Naive thymus-derived CD8-positive, alpha-beta T cell (primary cell): ENCODE data around the gene PXDN. TPM values are rescaled to one million over a fixed set of nuclear protein-coding genes. Genes with fewer than 3 reads are reported as not detected.
"Not testable (repeated sequence)": the region's sequence is repeated elsewhere in the genome, so short reads cannot be mapped to it uniquely, and the experiment has no call there.

Experiments
- ATAC-seq, 2 donors: fragments of 150-1000 bp; cut with Tn5 transposase in 1 of 2; sonication (Bioruptor Pico), chemical (Tn5 transposase) in 1 of 2; 1 replicate in 1 of 2; 2 replicates in 1 of 2; pipeline ENCODE4 v1.10.0; 2021; ENCODE audit warnings: mild to moderate bottlenecking in 2 of 2, moderate library complexity in 2 of 2
- POLR2A ChIA-PET: fragments of 350-600 bp; sonication (Branson Sonifier 250); formaldehyde crosslinking; loops from one replicate; lab custom pipeline; 2021; ENCODE audit warnings: antibody characterized with exemption; lab: Charles Lee
- DNase-seq, 10 donors: peaks; one replicate each; pipeline versions ENCODE4 v3.0.0 to v3.0.0-alpha.2; 2020 to 2022
- H3K27ac Mint-ChIP-seq, 10 donors: one replicate each; pipeline ENCODE4 v1.8.0; 2020 to 2022; ENCODE audit warnings: mild to moderate bottlenecking in 10 of 10, mixed read lengths in 10 of 10, moderate library complexity in 4 of 10, inconsistent platforms in 1 of 10
- H3K27me3 Mint-ChIP-seq, 5 donors: one replicate each; pipeline ENCODE4 v1.8.0; 2021 to 2022; ENCODE audit warnings: mixed read lengths in 5 of 5
- H3K36me3 Mint-ChIP-seq, 3 donors: one replicate each; pipeline ENCODE4 v1.8.0; 2020 to 2022; ENCODE audit warnings: mixed read lengths in 3 of 3, mild to moderate bottlenecking in 2 of 3, inconsistent platforms in 1 of 3
- H3K4me1 Mint-ChIP-seq, 4 donors: one replicate each; pipeline ENCODE4 v1.8.0; 2021 to 2022; ENCODE audit warnings: mixed read lengths in 4 of 4
- H3K4me3 Mint-ChIP-seq, 10 donors: one replicate each; pipeline ENCODE4 v1.8.0; 2020 to 2022; ENCODE audit warnings: mild to moderate bottlenecking in 10 of 10, mixed read lengths in 10 of 10, moderate library complexity in 6 of 10, inconsistent platforms in 1 of 10
- H3K9me3 Mint-ChIP-seq, 9 donors: one replicate each; pipeline ENCODE4 v1.8.0; 2020 to 2022; ENCODE audit warnings: mixed read lengths in 9 of 9, mild to moderate bottlenecking in 3 of 9, inconsistent platforms in 1 of 9, moderate library complexity in 1 of 9
- polyA plus RNA-seq, 3 donors: library from polyadenylated mRNA; unstranded; fragments of 300-500 nt; fragmentation: Illumina TruSeq; gene quantifications; one replicate each; pipeline ENCODE4 v1.2.3, GENCODE V29; 2021
- total RNA-seq, 8 experiments: library from RNA in 2 of 8; stranded (reverse) in 2 of 8; gene quantifications; one replicate each; pipeline ENCODE4 v1.2.3 and lab custom pipeline; 2021 to 2026

Gene PXDN
- total and polyA plus RNA-seq, 5 experiments from 2014 or later, result 0.42 to 2.0 (median 1.4) TPM

DNA sequence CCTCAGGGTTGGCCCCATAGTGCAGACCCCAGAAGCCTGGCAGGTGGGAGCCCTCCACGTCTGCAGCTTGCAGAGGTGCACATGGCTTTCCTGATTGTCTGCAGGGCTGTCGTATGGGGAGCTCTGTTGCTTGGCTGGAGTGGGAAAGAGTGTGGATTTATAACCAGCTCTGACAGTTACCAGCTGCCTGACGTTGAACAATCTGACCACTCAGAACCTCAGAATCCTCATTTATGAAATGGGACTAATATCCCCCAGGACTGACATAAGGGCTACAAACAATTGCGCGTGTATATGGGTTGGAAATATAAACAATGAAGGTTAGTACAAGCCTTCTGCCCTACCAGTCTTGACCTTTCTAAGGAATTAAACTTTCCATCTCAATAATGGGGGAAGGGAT is 13.9 kb upstream of the PXDN start:
- H3K27me3 Mint-ChIP-seq, result peaks cover 2 to 39% (median 19%) of the 10 kb centered on the region in 5 donors
- POLR2A ChIA-PET, result no interaction called here
- ATAC-seq (no peak), DNase-seq (no peak)
- no peaks in the 10 kb centered on the region for H3K4me1 Mint-ChIP-seq
- H3K4me3 Mint-ChIP-seq, result no peak overlapping the region
- peaks cover 2 to 13% (median 8%) of the 10 kb centered on the region in 3 donors for H3K36me3 Mint-ChIP-seq
- no peak overlapping the region for H3K27ac Mint-ChIP-seq
- peaks cover 0 to 19% (median 10%) of the 10 kb centered on the region in 9 donors for H3K9me3 Mint-ChIP-seq

DNA sequence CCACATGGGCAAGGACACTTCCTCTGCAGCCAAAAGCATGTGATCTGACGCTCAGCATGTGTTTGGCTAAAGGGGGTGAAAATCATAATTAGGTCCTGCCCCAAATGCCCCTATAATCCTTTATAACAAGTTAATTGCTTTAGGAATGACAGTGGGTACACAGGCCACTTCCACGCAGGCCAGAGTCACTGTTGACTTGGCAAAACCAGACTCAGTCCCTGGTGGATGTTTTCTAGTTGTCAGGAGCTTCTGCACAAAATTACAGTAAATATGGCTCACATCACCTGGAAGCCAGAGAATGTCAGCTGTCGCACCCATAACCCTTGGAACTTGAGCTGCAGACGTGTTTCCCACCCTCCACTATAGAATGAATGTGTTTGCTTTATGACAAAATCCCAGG is 13.3 kb upstream of the PXDN start:
- peaks cover 0 to 5% (median 0%) of the 10 kb centered on the region in 4 donors for H3K4me1 Mint-ChIP-seq
- POLR2A ChIA-PET, result no interaction called here
- peaks cover 2 to 39% (median 19%) of the 10 kb centered on the region in 5 donors for H3K27me3 Mint-ChIP-seq
- peaks cover 0 to 25% (median 10%) of the 10 kb centered on the region in 9 donors for H3K9me3 Mint-ChIP-seq
- DNase-seq, result no peak
- H3K4me3 Mint-ChIP-seq, result no peak overlapping the region
- H3K36me3 Mint-ChIP-seq, result peaks cover 2 to 13% (median 8%) of the 10 kb centered on the region in 3 donors
- ATAC-seq, result no peak
- no peak overlapping the region for H3K27ac Mint-ChIP-seq

DNA sequence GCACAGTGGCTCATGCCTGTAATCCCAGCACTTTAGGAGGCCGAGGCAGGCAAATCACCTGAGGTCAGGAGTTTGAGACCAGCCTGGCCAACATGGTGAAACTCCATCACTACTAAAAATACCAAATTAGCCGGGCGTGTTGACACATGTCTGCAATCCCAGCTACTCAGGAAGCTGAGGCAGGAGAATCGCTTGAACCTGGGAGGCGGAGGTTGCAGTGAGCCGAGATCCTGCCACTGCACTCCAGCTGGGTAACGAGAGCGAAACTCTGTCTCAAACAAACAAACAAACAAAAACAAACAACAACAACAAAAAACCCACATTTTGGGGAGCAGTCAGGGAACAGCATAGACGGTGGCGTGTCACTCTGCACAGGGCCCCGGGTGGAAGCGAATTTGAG is 12.8 kb upstream of the PXDN start:
- H3K4me3 Mint-ChIP-seq, H3K27ac Mint-ChIP-seq, ATAC-seq, DNase-seq, POLR2A ChIA-PET, H3K4me1 Mint-ChIP-seq: not testable (repeated sequence)
- Mint-ChIP-seq H3K9me3 (peaks cover 0 to 25% (median 10%) of the 10 kb centered on the region in 9 donors), H3K36me3 (peaks cover 2 to 13% (median 8%) of the 10 kb centered on the region in 3 donors), H3K27me3 (peaks cover 2 to 39% (median 19%) of the 10 kb centered on the region in 5 donors)

DNA sequence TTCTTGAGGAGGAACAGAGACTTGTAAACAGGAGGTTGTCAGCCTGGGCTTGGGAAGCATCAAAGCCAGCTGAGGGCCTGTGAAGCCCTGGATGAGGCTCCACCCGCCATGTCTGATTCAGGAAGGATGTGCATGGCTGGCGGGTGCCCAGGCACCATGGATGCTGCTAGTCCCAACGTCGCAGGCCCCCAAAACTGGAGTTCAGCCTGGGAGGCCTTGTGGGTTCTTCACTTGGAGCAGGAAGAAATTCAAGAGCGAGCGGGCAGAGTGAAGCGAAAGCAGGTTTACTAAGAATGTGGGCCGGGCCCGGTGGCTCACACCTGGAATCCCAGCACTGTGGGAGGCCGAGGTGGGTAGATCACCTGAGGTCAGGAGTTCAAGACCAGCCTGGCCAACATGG is 12.1 kb upstream of the PXDN start:
- Mint-ChIP-seq H3K27ac (peak overlapping the region in 1 of 10 donors; percentile 2), H3K9me3 (peaks cover 0 to 26% (median 10%) of the 10 kb centered on the region in 9 donors), H3K4me3 (no peak overlapping the region), H3K36me3 (peaks cover 2 to 13% (median 8%) of the 10 kb centered on the region in 3 donors), H3K27me3 (peaks cover 2 to 38% (median 22%) of the 10 kb centered on the region in 5 donors), H3K4me1 (peaks cover 0 to 5% (median 0%) of the 10 kb centered on the region in 4 donors)
- POLR2A ChIA-PET, result no interaction called here
- ATAC-seq, result no peak
- no peak for DNase-seq

DNA sequence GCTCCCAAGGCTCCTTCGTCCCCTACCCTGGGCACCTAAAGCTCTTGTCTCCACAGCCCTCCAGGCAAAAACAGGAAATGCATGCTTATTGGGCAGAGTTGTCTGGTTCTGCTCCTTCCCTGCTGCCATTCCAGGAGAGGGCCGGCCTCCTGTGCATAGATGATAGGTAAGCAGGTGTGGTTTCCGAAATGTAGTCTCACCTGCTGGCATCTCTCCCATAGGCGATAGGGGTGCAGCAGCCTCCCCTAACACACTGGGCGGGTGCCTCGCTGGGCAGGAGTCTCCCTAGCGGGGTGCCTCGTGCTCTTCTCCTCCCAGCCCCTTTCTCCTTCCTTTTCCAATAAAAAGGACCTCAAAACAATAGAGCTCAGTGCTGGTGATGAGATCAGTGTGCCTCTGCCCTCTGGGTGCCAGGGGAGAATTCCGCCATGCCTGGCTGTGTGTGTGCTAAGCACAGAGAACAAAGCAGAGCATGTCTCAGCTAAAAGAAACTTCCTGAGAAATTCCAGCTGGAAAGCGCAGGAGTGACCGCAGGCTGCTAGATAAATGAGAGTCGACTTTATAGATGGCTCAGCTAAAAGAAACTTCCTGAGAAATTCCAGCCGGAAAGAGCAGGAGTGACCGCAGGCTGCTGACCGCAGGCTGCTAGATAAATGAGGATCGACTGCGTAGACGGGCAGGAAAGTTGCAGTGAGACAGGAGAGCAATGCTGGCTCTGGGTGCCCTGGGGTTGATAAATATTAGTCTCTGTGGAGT is 11.3 kb upstream of the PXDN start:
- ATAC-seq (no peak), DNase-seq (no peak)
- H3K27me3 Mint-ChIP-seq, result peaks cover 0 to 37% (median 27%) of the 10 kb centered on the region in 5 donors
- peaks cover 2 to 13% (median 8%) of the 10 kb centered on the region in 3 donors for H3K36me3 Mint-ChIP-seq
- H3K4me3 Mint-ChIP-seq, result peak overlapping the region in 1 of 10 donors; percentile 35
- no peak overlapping the region for H3K27ac Mint-ChIP-seq
- POLR2A ChIA-PET, result interaction anchor here (0.8 kb wide), 1 partner anchor 11 kb away, joined by 3 read pairs; no protein-coding TSS in a partner anchor
- H3K9me3 Mint-ChIP-seq, result peaks cover 0 to 26% (median 10%) of the 10 kb centered on the region in 9 donors
- peaks cover 0 to 12% (median 3%) of the 10 kb centered on the region in 4 donors for H3K4me1 Mint-ChIP-seq

DNA sequence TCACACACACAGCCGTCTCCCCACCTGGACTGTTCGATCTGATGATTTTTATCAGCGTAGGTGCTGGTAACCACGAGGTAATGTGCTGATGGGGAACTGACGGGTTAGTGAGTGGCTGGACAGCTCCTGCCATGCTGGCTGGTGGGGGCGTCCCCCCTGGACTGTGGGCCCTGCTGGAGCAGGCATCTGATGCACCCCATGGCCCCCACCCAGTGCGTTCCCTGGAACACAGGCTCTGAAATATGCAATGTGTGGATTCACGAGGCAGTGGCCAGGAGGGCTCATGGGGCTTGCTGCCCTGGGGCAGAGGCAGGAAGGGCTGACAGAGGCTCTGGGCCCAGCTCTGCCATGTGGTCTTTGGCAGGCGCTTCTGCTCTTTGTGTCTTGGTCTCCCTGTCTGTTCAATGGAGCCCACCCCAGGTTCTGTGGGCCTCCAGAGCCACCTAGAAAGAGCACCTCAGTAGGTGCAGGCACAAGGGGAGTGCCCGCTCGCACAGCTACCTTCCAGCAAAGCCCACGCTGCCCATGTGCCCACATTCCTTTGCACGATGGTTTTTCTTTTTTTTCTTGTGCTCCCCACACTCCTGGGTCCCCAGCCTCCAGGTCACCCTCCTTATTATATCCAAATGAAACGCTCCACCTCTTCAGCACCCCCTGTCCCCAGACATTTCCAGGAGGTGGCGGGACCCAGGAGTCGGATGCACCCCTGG is 10.3 kb upstream of the PXDN start:
- H3K36me3 Mint-ChIP-seq, result peaks cover 2 to 13% (median 8%) of the 10 kb centered on the region in 3 donors
- peaks cover 0 to 12% (median 4%) of the 10 kb centered on the region in 4 donors for H3K4me1 Mint-ChIP-seq
- H3K9me3 Mint-ChIP-seq, result peaks cover 0 to 26% (median 10%) of the 10 kb centered on the region in 9 donors
- DNase-seq (no peak), ATAC-seq (no peak)
- peaks cover 0 to 35% (median 27%) of the 10 kb centered on the region in 5 donors for H3K27me3 Mint-ChIP-seq
- POLR2A ChIA-PET, result interaction anchor here (0.8 kb wide), 1 partner anchor 12 kb away, joined by 3 read pairs; no protein-coding TSS in a partner anchor
- H3K27ac Mint-ChIP-seq, result peak overlapping the region in 1 of 10 donors; percentile 52
- H3K4me3 Mint-ChIP-seq, result peak overlapping the region in 1 of 10 donors; percentile 33

DNA sequence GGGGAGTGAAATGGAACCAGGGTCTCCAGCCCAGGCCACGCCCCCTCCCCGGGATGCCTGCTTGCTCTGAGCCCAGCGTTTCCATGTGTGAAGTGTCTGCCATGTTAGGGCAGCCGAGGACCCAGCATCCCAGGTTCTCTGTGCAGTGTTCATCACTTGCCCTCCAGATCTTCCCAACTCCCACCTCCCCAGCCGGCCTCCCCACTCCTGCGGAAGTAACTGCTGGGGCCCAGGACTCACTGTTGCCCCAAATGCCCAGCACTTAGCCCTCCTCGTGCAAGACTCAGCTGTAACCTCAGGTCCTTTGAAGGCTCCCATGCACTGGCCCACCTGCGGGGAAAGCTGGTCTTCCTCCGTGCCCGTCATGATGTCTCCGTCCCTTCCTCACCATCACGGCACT is 9.7 kb upstream of the PXDN start:
- peaks cover 2 to 13% (median 8%) of the 10 kb centered on the region in 3 donors for H3K36me3 Mint-ChIP-seq
- H3K9me3 Mint-ChIP-seq, result peaks cover 0 to 26% (median 10%) of the 10 kb centered on the region in 9 donors
- H3K4me3 Mint-ChIP-seq, result no peak overlapping the region
- H3K27me3 Mint-ChIP-seq, result peaks cover 2 to 39% (median 31%) of the 10 kb centered on the region in 5 donors
- H3K4me1 Mint-ChIP-seq, result peaks cover 0 to 12% (median 4%) of the 10 kb centered on the region in 4 donors
- POLR2A ChIA-PET, result no interaction called here
- DNase-seq (no peak), ATAC-seq (no peak)
- H3K27ac Mint-ChIP-seq, result peak overlapping the region in 1 of 10 donors; percentile 18

DNA sequence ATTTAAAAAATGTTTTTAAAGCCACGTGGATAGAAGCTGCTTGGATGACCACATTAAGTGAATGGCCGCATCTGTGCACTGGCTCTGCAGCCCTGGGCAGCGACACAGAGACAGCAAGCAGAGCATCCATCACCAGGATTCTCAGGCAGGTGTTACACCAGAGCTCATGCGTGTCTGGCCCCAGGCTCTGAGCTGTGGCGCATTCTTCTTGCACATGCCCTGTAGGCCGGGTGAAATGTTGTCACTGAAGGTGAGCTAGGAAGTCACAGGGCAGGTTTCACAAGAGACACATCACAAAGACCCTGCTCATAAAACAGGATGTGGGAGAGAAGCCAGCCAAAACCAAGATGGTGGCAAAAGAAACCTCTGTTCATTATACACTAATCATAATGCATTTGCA is 8.4 kb upstream of the PXDN start:
- peak overlapping the region in 4 of 10 donors; percentile 11 to 82 (median 71) for H3K27ac Mint-ChIP-seq
- peaks cover 6 to 39% (median 37%) of the 10 kb centered on the region in 5 donors for H3K27me3 Mint-ChIP-seq
- ATAC-seq (peak in 1 of 2 donors; percentile 28), DNase-seq (peak in 4 of 10 donors; percentile 3 to 27 (median 18))
- peak overlapping the region in 1 of 10 donors; percentile 29 for H3K4me3 Mint-ChIP-seq
- peaks cover 0 to 12% (median 5%) of the 10 kb centered on the region in 4 donors for H3K4me1 Mint-ChIP-seq
- peaks cover 2 to 13% (median 8%) of the 10 kb centered on the region in 3 donors for H3K36me3 Mint-ChIP-seq
- POLR2A ChIA-PET, result no interaction called here
- peaks cover 0 to 26% (median 10%) of the 10 kb centered on the region in 9 donors for H3K9me3 Mint-ChIP-seq

DNA sequence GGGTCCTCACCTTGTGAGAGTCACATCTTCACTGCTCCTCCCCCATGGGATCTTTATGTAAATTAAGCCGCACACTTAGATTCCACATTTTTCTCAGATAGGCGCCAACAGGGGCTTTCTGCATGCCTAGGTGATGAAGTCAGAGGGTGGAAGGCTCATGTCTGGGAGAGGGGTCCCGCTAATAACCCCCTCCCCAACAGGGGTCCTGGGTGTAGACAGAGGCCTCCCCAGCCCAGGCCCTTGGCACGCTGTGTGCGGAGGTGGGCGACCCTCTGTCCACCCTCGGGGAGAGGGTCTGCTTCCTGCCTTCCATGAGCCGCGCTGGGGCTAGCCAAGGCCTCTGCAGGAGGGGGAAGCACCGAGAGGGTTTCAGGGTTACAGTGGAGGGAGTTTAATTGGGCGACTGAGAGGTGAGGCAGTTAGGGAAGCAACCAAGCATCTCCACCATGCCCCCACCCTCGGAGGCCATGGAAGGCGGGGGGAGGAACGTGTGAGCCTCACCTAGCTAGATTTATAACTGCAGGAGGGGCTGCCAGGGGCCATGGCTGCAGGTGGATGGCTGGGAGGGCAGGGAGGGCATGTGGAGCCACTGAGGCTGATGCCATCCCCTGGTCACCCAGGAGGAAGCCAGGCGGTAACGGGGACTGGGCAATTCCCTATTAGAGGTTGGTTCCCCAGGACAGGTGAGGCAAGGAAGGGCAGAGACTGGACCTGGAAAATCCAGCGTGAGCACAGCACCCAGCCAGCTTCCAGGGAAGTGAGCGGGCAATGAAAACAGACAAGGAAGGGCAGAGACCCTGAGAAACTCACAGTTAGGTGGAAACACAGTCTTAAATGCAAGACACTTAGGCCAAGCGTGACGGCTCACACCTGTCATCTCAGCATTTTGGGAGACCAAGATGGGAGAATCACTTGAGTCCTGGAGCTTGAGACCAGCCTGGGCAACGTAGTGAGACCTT is 7.7 kb upstream of the PXDN start:
- no peak for ATAC-seq
- Mint-ChIP-seq H3K4me3 (no peak overlapping the region), H3K4me1 (peaks cover 0 to 12% (median 5%) of the 10 kb centered on the region in 4 donors), H3K9me3 (peaks cover 0 to 26% (median 10%) of the 10 kb centered on the region in 9 donors), H3K27me3 (peaks cover 9 to 46% (median 40%) of the 10 kb centered on the region in 5 donors), H3K27ac (peak overlapping the region in 5 of 10 donors; percentile 38 to 69 (median 56)), H3K36me3 (peaks cover 2 to 13% (median 8%) of the 10 kb centered on the region in 3 donors)
- DNase-seq, result peak in 1 of 10 donors; percentile 13
- POLR2A ChIA-PET, result no interaction called here

DNA sequence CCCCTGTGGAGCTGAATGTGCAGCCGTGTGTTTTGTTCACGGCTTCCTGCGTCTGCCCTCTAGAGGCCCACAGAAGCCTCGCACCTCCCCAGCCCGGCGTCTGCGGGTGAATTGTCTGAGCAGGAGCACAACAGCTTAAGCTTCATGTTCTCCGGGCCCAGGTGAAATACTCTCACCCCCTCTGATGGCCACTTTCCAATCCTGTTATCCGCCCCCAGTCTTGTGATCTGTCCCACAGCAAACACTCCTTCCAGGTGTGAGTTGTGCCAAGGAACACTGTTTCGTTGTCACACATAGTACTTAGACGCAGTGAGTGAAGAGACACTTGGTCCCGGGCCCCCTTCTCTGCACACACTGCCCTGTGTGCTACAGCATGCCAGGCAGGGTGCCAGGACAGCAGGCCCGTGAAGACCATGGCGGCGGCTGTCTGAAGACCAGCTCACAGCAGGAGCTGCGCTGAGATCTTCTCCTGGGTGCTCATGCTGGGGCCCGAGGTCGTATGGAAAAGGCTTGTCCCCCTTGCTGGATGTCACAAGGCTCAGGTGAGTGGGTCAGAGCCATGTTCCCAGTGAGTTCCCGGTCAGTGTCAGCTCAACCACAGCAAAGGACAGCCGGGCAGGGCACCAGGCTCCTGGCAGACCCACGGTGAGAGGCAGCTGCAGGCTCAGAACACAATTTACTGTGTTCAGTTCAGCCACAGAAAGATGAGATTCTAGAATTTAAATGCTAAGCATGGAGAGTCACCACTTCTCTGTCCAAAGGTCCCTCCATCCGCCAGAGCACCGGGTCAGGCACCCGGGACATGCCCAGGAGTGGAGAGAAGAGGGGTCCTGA is 6.8 kb upstream of the PXDN start:
- DNase-seq (peak in 5 of 10 donors; percentile 10 to 34 (median 19)), ATAC-seq (peak in 1 of 2 donors; percentile 73)
- Mint-ChIP-seq H3K27me3 (peaks cover 18 to 52% (median 44%) of the 10 kb centered on the region in 5 donors), H3K9me3 (peaks cover 0 to 26% (median 10%) of the 10 kb centered on the region in 9 donors), H3K4me1 (peaks cover 0 to 12% (median 6%) of the 10 kb centered on the region in 4 donors), H3K36me3 (peaks cover 2 to 11% (median 8%) of the 10 kb centered on the region in 3 donors), H3K4me3 (peak overlapping the region in 1 of 10 donors; percentile 68), H3K27ac (peak overlapping the region in 3 of 10 donors; percentile 19 to 56 (median 31))
- POLR2A ChIA-PET, result no interaction called here
